HG03108 (cell line): ENCODE data around the gene IQGAP1.
"Not testable (repeated sequence)": the region's sequence is repeated elsewhere in the genome, so short reads cannot be mapped to it uniquely, and the experiment has no call there.

Experiments used
- ATAC-seq: cut with Tn5 transposase; IDR thresholded peaks from one replicate; pipeline ENCODE4 v1.9.1; 2021; ENCODE audit warnings: moderate library complexity; ENCODE audit not compliant: unreplicated experiment

Gene IQGAP1

DNA sequence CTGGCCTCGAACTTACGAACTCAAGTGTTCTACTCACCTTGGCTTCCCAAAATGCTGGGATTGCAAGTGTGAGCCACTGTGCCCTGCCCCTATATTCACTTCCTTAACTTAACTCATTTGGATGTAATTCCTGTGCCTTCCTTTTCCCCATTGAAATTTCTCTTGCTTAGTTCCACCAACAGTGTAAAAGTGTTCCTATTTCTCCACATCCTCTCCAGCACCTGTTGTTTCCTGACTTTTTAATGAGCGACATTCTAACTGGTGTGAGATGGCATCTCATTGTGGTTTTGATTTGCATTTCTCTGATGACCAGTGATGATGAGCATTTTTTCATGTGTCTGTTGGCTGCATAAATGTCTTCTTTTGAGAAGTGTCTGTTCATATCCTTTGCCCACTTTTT is 21.5 kb downstream of the IQGAP1 start:
- ATAC-seq: not testable (repeated sequence)

DNA sequence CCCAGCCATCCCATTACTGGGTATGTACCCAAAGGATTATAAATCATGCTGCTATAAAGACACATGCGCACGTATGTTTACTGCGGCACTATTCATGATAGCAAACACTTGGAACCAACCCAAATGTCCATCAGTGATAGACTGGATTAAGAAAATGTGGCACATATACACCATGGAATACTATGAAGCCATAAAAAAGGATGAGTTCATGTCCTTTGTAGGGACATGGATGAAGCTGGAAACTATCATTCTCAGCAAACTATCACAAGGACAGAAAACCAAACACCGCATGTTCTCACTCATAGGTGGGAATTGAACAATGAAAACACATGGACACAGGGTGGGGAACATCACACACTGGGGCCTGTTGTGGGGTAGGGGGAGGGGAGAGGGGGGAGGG is 22.3 kb downstream of the IQGAP1 start:
- ATAC-seq: not testable (repeated sequence)

DNA sequence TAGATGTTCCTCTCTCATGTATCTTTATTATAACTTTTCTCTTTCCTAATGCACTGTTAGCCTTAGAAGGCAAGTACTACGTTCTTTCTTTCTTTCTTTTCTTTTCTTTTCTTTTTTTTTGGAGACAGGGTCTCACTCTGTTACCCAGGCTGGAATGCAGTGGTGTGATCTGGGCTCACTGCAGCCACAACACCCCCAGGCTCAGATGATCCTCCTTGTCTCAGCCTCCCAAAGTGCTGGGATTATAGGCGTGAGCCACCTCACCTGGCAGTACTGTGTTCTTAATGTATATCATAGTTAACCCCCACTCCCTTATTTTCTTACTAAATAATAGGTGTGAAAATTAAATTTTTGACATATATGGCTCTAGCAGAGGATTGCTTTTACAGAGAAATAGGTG is 23.1 kb downstream of the IQGAP1 start:
- no peak for ATAC-seq

DNA sequence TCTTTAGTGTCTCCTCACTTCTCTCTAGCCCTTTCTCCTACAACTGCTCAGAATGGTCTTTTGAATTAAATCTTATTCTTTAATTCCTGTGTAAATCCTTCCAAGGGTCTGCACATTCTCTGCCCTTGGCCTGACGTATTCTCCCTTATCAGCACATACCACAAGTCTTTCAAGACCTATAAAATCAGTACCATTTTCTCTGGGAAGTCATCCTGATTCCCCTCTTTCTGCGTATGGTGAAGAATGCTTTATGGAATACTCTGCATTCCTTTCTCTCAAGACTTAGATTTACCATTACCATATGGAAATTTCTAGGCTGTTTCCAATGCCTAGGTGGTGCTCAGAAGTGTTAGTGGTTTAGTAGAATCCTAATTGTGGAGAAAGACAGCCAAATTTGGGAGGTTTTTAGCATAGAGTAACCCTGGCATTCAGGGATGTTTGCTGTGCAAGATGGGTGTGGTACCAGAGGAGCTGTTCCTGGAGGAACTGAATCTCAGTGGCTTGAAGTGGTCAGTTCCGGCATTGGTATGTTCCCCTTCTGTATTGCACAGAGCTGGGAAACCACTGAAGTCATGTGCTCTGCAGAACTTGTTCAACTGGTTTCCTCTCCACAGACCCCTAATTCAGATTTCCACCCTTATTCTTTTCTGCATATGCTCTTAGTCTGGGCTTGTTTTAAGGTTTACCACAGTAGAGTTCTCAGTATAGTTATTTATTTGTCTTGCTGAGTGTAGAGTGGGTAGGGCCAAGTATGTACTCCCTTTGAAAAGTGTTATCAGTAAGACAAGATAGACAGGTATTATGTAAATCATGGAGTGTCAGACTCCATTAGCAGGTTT is 24.5 kb downstream of the IQGAP1 start:
- ATAC-seq: peak; percentile 96

DNA sequence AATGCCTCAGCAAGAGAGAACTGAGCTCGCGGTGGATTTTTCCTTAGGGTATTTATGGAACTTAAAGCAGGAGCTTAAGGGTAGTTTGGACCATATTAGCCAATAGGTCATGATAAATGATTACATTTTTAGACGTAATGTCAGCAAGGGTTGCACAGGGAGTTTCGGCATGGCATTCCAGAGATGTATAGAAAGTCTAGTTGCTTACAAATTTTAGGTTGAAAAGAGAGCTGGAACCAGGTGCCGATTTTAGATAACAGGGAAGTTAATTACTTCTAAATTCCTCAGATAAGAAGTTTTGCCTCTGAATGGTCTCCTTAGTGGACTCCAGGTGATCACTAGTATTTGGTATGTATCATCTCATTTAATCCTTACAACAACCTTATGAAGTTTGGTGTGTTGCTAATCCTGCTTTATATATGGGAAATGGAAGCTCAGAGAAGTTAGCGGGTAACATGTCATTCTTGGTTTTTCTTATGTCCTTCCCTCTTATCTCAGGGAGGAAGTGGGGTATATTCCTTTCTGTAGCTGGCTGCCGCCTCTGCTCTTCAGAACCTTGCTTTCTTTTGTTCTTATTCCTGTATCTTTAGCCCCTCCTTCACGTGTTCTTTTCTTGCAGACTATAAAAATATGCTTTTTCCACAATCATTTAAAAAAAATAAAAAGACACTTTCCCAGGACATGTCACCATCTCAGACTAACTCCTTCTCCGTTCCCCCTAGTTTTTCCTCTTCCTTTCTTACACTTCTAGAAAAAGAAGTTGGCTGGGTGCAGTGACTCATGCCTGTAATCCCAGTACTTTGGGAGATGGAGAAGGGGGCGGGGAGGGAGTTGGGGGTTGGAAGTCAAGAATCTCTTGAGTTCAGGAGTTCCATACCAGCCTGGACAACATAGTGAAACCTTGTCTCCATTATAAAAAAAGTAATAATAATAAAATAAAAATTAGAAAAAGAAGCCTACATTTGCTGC is 25.7 kb downstream of the IQGAP1 start:
- ATAC-seq: no peak

DNA sequence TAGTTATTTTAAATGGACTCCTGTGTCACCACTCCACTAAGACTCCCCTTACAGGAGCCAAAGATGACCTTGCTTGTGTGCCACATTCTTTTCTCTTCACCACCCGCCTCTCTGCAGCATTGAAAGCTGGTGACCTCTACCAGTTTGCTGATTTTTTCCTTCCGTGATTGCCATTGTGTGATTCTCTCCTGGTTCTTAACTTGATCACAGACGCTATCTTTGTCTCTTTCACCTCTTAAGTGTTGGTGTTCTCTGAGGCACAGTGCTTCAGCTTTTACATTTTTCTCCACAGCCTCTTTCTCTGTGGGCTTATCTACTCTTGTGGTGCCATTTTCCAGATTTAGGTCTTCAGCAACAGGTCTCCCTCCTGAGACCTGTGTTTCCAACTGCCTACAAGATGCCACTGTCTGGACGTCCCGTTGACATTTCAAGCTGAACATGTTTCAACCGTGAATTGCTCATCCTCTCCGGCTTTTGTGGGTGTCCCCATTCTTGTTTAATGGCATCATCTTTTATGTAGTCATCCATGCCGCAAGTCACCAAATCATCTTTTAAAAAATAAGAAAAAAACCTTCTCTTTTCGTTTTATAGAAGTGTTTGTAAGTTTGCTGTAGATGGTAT is 26.5 kb downstream of the IQGAP1 start:
- no peak for ATAC-seq

DNA sequence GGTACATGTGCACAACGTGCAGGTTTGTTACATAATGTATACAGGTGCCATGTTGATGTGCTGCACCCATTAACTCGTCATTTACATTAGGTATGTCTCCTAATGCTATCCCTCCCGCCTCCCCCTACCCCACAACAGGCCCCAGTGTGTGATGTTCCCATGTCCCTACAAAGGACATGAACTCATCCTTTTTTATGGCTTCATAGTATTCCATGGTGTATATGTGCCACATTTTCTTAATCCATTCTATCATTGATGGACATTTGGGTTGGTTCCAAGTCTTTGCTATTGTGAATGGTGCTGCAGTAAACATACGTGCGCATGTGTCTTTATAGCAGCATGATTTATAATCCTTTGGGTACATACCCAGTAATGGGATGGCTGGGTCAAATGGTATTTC is 28.0 kb downstream of the IQGAP1 start:
- ATAC-seq: not testable (repeated sequence)

DNA sequence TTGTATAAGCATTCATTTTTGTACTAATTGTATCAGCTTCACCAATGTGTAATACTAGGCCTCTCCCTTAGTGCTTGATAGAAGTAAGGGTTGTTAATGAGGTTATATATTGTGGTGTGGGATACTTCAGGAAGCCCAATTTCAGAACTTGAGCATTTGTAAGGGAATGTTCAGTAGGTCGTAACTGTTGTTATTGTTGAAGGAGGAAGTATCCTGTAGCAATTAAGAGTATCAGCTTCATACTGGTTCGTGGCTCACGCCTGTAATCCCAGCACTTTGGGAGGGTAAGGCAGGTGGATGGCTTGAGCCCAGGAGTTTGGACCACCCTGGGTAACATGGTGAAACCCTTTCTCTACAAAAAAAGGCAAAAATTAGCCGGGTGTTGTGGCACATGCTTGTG is 30.6 kb downstream of the IQGAP1 start:
- ATAC-seq: no peak

DNA sequence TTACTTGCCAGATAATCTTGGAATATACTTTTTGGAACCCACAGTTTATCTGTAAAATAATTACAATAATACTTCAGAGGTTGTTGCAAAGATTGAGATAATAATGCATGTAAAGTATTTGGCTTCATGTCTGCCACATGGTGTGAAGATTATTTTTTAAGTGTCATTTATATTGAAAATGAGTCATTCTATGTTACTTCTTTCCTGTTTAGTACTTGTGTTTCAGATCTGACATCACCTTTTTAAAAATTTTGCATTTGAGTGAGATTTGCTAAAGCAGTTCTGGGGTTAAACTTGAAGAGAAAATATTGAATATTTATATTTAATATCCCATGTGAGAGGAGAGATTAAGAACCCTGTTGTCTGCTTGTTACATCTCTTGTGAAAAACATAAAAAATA is 31.2 kb downstream of the IQGAP1 start:
- no peak for ATAC-seq

DNA sequence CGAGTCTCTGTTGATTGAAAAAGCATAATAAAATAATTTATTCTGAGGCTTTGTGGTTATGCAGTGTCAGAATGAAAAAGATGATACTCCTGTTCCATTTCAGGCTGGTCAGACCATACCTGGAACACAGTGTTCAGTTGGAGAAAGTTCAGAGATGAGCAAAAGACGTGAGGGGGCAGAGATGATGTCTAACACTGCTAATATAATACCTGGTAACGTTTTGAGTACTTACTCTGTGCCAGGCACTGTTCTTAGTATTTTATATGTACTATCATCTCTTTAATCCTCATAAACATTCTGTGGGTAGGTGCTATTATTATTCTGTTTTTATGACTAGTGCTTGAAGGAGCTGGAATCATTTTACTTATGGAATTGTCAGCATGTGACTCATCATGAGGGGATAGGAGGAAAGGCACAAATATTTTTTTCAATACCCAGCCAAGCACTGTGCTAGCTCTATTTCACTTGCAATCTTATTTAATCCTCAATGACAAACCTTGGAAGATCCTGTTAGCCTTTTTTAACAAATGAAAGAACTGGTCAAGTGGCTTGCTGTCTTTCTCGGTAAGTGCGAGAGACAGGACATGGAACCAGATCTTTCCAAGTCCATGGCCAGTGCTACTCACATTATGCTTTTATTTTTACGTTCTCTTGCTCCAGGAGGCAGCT is 31.8 kb downstream of the IQGAP1 start:
- peak; percentile 58 for ATAC-seq

DNA sequence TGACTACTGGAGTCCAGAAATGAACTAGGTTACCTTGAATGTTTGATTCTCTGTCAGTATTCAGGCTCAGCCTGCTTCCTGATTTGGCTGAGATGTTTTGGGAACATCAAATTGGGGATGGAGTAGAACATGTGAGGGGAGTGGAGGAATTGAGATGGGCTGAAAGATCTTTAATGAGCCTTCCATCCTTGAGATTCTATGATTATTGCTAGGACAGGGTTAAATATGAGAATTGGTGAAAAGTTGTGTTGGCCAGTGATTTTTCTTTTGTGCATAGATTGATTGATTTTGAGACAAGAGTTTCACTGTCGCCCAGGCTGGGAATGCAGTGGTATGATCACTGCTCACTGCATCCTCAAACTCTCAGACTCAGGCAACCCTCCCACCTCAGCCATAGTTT is 32.4 kb downstream of the IQGAP1 start:
- no peak for ATAC-seq

DNA sequence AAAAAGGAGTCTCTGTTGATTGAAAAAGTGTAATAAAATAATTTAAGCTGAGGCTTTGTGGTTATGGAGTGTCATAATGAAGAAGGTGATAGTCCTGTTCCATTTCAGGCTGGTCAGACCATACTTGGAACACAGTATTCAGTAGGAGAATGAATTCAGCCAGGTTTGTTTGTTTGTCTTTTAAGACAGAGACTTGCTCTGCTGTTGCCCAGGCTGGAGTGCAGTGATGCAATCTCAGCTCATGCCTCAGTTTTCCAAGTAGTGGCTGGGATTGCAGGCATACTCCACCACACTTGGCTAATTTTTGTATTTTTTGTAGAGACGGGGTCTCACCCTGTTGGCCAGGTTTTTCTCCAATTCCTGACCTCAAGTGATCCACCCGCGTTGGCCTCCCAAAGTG is 33.5 kb downstream of the IQGAP1 start:
- no peak for ATAC-seq

DNA sequence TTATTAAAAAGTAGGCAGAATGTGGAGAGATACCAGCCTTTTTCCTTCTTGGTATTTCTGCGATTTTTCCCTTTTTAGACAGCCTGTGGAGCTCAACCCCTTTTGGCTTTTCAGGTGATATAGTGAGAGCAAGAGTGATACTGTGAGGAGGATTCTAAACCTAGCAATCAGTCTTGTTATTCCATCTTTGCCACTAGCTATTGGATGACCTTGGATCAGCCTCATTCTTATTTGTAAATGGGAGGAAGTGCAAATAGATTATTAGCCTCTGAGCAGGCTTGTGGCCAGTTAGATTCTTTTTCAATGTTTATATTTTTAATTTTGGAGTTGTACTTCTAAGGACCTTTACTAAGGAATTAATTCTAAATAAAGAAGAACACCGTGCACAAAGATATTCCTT is 34.0 kb downstream of the IQGAP1 start:
- no peak for ATAC-seq

DNA sequence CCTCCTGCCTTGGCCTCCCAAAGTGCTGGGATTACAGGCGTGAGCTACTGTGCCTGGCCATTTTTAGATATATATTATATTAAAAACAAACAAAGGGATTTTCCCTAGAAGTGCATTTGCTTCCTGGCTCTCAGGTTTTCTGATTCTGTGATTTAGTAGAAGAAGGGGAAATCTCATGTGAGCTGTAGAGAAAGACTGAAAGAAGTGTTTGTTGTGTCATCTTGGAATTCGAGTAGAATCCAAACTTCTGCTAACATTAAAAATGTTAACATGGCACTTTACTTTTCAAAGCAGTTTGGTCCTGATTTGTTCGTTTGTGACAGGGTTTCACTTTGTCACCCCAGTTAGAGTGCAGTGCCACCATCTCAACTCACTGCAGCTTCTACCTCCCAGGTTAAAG is 34.9 kb downstream of the IQGAP1 start:
- no peak for ATAC-seq

DNA sequence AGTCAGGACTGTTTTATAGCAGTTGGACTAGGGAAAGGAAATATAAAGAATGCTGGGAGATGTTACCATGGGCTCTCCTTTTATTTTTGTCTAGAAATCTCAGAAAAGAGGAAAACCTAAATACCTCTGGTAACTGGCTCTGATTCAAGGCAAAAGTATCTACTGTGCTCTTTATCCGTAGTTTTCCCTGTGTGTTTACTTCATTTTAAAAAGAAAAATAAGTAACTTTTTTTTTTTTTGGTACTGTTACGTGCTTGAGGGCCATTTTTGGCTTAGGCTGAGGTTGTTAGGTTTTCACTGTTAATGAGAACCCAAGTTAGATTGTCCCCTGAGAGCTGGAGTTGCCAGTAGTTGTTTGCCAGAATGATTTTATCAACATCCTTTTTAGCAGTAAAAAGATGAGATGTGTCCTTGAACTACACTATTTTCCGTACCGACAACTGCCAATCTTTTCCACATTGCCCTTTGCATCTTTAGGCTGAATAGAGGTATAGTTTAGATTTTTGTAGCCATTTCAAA is 35.8 kb downstream of the IQGAP1 start:
- ATAC-seq: no peak

DNA sequence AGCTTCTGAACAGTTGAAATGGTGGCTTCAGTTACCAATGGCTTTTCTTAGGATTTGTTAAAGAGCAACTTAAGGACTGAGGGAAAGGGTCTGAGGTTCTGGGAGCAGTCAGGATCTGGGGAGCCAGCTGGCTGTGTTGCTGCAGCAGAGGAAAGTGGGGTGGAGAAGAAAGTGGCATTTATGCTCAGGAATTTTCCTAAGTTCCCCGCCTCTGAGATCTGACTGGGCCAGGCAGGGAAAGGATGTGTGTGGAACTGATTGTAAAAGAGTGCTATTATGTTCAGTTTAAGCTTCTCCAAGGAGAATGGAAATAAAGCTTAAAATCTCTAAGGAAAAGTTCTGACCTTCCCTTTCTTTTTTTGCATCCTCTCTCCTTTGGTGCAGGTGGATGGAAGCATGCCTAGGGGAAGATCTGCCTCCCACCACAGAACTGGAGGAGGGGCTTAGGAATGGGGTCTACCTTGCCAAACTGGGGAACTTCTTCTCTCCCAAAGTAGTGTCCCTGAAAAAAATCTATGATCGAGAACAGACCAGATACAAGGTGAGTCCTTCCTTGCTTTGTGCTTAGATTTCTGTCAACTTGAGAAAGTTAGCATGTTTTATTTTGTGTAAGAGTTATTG is 37.8 kb downstream of the IQGAP1 start:
- no peak for ATAC-seq

DNA sequence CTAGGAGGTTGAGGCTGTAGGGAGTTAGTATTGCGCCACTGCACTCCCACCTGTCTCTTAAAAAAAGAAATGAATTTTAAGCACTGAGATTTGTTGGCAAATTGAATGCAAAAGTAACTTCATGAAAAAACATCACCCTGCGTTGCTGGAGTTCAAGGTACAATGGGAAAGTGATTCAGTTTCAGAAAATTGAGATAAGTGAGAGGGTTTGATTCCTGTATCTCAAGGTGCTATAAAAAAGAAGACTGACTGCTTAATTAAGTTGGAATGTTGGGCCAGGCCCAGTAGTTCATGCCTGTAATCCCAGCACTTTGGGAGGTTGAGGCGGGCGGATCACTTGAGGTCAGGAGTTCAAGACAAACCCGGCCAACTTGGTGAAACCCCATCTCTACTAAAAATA is 39.1 kb downstream of the IQGAP1 start:
- no peak for ATAC-seq

DNA sequence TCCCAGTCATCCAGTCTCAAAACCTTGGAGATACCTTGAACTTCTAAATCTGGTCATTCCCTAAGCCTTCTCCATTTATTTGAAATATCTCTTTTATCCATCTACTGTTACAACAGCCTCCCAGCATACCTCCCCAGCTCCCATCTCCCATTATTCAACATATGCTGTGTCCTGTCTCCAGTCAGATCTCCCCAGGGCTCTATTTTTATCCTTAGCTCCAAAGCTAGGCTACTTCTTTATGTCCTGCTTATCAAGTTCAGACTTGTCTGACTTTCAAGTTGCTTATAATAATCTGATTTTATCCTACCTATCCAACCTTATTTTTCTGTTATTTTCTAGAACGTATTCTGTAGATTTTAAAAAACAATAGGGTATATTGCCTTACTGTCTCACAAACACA is 44.2 kb downstream of the IQGAP1 start:
- no peak for ATAC-seq

DNA sequence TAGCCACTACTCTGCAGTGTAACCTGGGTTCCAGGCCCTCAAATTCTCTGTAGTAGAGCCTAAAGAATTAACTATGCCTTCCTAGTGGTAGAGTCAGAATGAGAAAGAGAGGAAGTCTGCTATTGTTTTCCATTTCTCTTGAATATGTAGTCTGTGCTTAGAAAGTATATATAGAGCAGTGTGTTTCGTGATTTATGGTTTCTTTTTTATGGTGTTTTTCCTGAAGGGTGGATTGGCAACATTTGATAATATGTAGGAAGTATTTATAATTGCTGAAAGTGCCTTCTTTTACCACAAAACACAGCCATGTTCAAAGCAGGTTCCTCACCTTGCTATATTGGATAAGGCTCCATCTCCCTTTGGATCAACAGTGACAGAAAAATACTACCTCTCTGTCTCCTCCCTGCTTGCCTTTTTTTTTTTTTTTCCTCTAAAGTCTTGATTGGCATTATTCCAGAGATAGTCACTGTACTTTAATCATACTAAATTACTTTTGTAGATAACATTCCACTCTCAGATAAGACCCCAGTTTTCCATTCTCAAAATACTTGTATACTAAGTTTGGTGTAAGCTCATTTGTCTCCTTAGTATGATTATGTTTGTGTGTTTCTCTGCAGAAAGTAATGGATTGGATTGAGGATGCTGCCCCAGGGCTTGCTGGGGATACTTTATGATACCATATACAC is 47.8 kb downstream of the IQGAP1 start:
- ATAC-seq: no peak

DNA sequence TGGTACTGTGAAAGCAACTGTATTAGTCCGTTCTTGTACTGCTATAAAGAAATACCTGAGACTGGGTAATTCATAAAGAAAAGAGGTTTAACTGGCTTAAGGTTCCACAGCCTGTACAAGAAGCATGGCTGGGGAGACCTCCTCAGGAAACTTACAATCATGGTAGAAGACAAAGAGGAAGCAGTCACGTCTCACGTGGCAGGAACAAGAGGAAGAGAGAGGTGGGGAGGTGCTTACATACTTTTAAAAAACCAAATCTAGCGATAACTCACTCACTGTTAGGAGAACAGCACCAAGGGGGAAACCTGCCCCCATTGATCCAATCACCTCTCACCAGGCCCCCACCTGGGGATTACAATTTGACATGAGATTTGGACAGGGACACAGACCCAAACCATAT is 48.9 kb downstream of the IQGAP1 start:
- no peak for ATAC-seq
